Left ventricle myocardium inferior (tissue), 1 donor: ENCODE results near the gene CLP1. TPM values are rescaled to one million over a fixed set of nuclear protein-coding genes. Genes with fewer than 3 reads are reported as not detected.
A peak's percentile ranks its signal among the peaks of the same experiment; 100 is the strongest.

ENCODE experiments used
- DNase-seq: peaks from one replicate; pipeline ENCODE4 v3.0.0-alpha.2; 2020
- H3K27ac ChIP-seq: fragments of 200-600 bp; replicated peaks from 2 replicates; pipeline ENCODE4 v1.8.0; 2021
- H3K27me3 ChIP-seq: fragments of 200-600 bp; 2 replicates; pipeline ENCODE4 v1.8.0; 2021; ENCODE audit warnings: low read depth
- H3K36me3 ChIP-seq: fragments of 200-600 bp; 2 replicates; pipeline ENCODE4 v1.8.0; 2021
- H3K4me1 ChIP-seq: fragments of 200-600 bp; 2 replicates; pipeline ENCODE4 v1.8.0; 2021
- H3K4me3 ChIP-seq: fragments of 200-600 bp; 2 replicates; pipeline ENCODE4 v1.8.0; 2021; ENCODE audit warnings: mild to moderate bottlenecking, moderate library complexity
- H3K9me3 ChIP-seq: fragments of 200-600 bp; replicated peaks from 2 replicates; pipeline ENCODE4 v1.8.0; 2021
- intact Hi-C: fragments of 100-400 bp; cut with micrococcal nuclease; formaldehyde crosslinking; loops from one replicate; pipeline ENCODE4 v1.11.0; 2022
- total RNA-seq: library from RNA; stranded (reverse); fragmentation: NEBNext Ultra II Directional; extraction: Animal tissue kit (Norgen Biotek cat#: 25700); gene quantifications from one replicate; pipeline ENCODE4 v1.2.1, GENCODE V29; 2021
- TF ChIP-seq, protein P1 (sequence below): fragments of 200-600 bp; IDR thresholded peaks from 2 replicates; pipeline ENCODE4 v1.8.0; 2021; ENCODE audit warnings: antibody characterized with exemption, mild to moderate bottlenecking, borderline replicate concordance
- donor health status: DM: no; HTN: yes; CAD: no; lungs with severe emphysema.

Gene CLP1
- total RNA-seq, 1 donor from 2014 or later: 6.0 TPM

DNA sequence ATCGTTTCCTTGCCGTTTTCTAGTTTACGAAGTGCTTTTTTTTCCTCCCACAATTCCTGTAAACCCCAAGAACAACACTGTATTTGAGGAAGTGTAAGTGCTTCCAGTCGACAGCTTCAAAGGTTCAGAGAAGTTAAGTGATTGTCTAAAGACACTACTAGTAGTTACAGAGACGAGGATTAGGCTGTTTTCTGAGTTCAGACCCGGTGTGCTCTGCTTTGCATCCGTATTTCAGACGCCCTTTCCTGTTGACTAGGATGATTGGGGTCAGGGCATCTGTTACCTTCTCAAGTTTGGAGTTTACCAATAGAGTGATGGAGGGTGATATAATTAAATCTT, 430 bp downstream of the CLP1 start:
- peaks cover 39% of the 10 kb centered on the region for H3K36me3 ChIP-seq
- no peaks in the 10 kb centered on the region for H3K27me3 ChIP-seq
- intact Hi-C loops: no loop called here
- peak overlapping the region; percentile 83 for H3K4me3 ChIP-seq
- H3K9me3 ChIP-seq: no peaks in the 10 kb centered on the region
- peak overlapping the region; percentile 92 for H3K27ac ChIP-seq
- H3K4me1 ChIP-seq: peaks cover 23% of the 10 kb centered on the region
- TF ChIP-seq, protein P1, sequence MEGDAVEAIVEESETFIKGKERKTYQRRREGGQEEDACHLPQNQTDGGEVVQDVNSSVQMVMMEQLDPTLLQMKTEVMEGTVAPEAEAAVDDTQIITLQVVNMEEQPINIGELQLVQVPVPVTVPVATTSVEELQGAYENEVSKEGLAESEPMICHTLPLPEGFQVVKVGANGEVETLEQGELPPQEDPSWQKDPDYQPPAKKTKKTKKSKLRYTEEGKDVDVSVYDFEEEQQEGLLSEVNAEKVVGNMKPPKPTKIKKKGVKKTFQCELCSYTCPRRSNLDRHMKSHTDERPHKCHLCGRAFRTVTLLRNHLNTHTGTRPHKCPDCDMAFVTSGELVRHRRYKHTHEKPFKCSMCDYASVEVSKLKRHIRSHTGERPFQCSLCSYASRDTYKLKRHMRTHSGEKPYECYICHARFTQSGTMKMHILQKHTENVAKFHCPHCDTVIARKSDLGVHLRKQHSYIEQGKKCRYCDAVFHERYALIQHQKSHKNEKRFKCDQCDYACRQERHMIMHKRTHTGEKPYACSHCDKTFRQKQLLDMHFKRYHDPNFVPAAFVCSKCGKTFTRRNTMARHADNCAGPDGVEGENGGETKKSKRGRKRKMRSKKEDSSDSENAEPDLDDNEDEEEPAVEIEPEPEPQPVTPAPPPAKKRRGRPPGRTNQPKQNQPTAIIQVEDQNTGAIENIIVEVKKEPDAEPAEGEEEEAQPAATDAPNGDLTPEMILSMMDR: no peak
- no peak for DNase-seq

DNA sequence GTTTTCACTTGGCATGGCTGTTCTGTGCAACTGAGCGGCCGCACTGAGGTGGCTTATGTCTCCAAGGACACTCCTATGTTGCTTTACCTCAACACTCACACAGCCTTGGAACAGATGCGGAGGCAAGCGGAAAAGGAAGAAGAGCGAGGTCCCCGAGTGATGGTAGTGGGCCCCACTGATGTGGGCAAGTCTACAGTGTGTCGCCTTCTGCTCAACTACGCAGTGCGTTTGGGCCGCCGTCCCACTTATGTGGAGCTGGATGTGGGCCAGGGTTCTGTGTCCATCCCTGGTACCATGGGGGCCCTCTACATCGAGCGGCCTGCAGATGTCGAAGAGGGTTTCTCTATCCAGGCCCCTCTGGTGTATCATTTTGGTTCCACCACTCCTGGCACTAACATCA, 2.1 kb downstream of the CLP1 start:
- intact Hi-C loops: no loop called here
- DNase-seq: no peak
- Histone ChIP-seq H3K27ac (no peak overlapping the region), H3K4me1 (peaks cover 23% of the 10 kb centered on the region), H3K36me3 (peaks cover 42% of the 10 kb centered on the region), H3K9me3 (no peaks in the 10 kb centered on the region), H3K4me3 (no peak overlapping the region), H3K27me3 (no peaks in the 10 kb centered on the region)
- TF ChIP-seq, protein P1: no peak

DNA sequence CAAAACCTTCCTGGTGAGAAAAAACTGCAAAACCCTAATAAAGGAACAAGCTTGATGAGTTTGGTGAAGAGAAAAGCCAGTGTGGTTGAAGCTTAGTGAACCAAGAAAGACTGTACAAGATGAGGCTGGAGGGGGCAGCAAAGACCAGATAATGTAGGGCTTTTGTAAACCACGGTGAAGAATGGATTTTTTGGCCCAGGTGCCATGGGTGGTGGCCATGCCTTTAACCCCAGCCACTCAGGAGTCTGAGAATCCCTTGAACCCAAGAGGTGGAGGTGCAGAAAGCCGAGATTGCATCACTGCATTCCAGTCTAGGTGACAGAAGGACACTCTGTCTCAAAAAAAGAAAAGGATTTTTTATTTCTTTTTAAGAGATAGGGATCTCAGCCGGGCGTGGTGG, 5.3 kb downstream of the CLP1 start:
- H3K27me3 ChIP-seq: no peaks in the 10 kb centered on the region
- no peaks in the 10 kb centered on the region for H3K9me3 ChIP-seq
- intact Hi-C loops: no loop called here
- DNase-seq: no peak
- peaks cover 42% of the 10 kb centered on the region for H3K36me3 ChIP-seq
- peaks cover 24% of the 10 kb centered on the region for H3K4me1 ChIP-seq
- H3K4me3 ChIP-seq: no peak overlapping the region
- TF ChIP-seq, protein P1: no peak
- no peak overlapping the region for H3K27ac ChIP-seq

DNA sequence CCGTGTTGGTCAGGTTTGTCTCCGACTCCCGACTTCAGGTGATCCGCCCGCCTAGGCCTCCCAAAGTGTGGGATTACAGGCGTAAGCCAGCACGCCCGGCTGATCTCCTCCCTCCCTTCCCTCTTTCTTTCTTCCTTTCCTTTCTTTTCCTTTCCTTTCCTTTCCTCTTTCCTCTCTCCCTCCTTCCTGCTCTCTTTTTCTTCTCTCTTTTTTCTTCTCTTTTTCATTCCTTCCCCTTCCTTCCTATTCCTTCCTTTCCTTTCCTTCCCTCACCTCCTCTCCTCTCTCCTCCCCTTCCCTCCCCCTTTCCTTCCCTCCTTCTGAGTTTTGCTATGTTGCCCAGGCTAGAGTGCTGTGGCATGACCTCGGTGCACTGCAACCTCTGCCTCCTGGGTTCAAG, 6.4 kb downstream of the CLP1 start:
- TF ChIP-seq, protein P1: no peak
- H3K27me3 ChIP-seq: no peaks in the 10 kb centered on the region
- no peak overlapping the region for H3K4me3 ChIP-seq
- peaks cover 42% of the 10 kb centered on the region for H3K36me3 ChIP-seq
- no peaks in the 10 kb centered on the region for H3K9me3 ChIP-seq
- no peak for DNase-seq
- no peak overlapping the region for H3K27ac ChIP-seq
- intact Hi-C loops: no loop called here
- peaks cover 24% of the 10 kb centered on the region for H3K4me1 ChIP-seq

DNA sequence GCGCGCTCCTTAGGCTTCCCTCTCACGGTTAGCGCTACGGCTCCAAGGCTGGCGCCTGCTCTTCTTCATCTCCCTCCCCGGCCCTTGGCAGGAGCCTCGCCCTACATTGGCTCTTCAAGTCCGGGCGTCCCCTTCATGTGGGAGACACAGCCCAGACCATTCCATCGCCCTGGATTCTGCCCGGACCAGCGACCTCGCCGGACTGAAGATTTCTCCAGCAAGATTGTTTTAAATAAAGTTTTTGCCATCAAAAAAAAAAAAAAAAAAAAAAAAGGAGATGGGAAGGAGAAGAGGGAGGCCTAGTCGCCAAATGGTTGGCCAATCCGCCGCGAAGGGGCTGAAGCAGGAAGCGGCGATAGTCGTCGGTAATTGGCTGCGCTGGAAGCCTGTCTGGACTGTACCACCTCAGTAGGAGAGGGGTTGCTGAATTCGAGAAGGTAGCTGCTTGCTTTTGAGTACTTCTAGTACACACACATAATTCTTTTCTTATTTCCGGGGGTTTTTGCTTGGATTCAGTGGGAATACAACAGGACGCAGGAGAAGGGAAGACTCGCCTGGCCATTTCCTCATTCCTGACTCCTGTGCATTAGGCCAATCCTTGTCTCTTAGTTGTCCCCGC, 9.7 kb downstream of the CLP1 start:
- TF ChIP-seq, protein P1: no peak

More for the DNA sequence above, 9.7 kb downstream of the CLP1 start:
- peak overlapping the region; percentile 99 for H3K27ac ChIP-seq
- H3K4me3 ChIP-seq: peak overlapping the region; percentile 96
- peak; percentile 96 for DNase-seq
- intact Hi-C loops: no loop called here
- peaks cover 50% of the 10 kb centered on the region for H3K4me1 ChIP-seq
- H3K36me3 ChIP-seq: peaks cover 15% of the 10 kb centered on the region
- H3K9me3 ChIP-seq: no peaks in the 10 kb centered on the region
- no peaks in the 10 kb centered on the region for H3K27me3 ChIP-seq
